Endothelial cell of umbilical vein (primary cell): ENCODE data around the gene STAP1. TPM values are rescaled to one million over a fixed set of nuclear protein-coding genes. Genes with fewer than 3 reads are reported as not detected.

Experiments used
- BruUV-seq: library from RNA; stranded (reverse); fragments of 400-500 nt; replicated peaks from 2 replicates; lab custom pipeline; 2021; lab: Mats Ljungman, UMichigan
- CTCF ChIA-PET: fragments of 300-600, 350-600 bp; sonication (Branson Sonifier 250); formaldehyde crosslinking; loops from one replicate; lab custom pipeline; 2021; ENCODE audit warnings: antibody characterized with exemption, inconsistent platforms; lab: Charles Lee
- POLR2A ChIA-PET: fragments of 300-600, 350-600 bp; sonication (Branson Sonifier 250); formaldehyde crosslinking; loops from one replicate; lab custom pipeline; 2021; ENCODE audit warnings: antibody characterized with exemption, inconsistent platforms; lab: Charles Lee
- DNase-seq: peaks from one replicate; pipeline ENCODE4 v3.0.0-alpha.2; 2011; ENCODE audit warnings: low read depth, low spot score
- FAIRE-seq: peaks from 2 replicates; lab custom pipeline; 2011; peaks lifted over from hg19 to GRCh38; lab: Jason Lieb, UNC
- H2AFZ ChIP-seq: 2 replicates; pipeline ENCODE4 v1.6.0; 2012; ENCODE audit warnings: low read depth, low read length, control low read depth, inconsistent platforms
- H3K27ac ChIP-seq: 2 replicates; pipeline ENCODE4 v1.5.1; 2011; ENCODE audit warnings: low read depth, mild to moderate bottlenecking, control low read depth, low read length, moderate library complexity; ENCODE audit not compliant: insufficient read depth
- H3K27me3 ChIP-seq, 2 experiments: 2 replicates each; pipeline versions ENCODE4 v1.6.0 to v1.6.1; 2011; ENCODE audit warnings: low read length in 2 of 2, mixed read lengths in 1 of 2; ENCODE audit not compliant: control insufficient read depth in 2 of 2, insufficient read depth in 2 of 2
- H3K36me3 ChIP-seq, 2 experiments: 2 replicates in 1 of 2; 3 replicates in 1 of 2; pipeline ENCODE4 v1.5.1; 2011; ENCODE audit warnings: low read length in 2 of 2, mild to moderate bottlenecking in 1 of 2, moderate library complexity in 1 of 2; ENCODE audit not compliant: control insufficient read depth in 2 of 2, insufficient read depth in 2 of 2; ENCODE audit errors: extremely low read depth in 1 of 2
- H3K4me1 ChIP-seq: 3 replicates; pipeline ENCODE4 v1.5.1; 2011; ENCODE audit warnings: mild to moderate bottlenecking, low read length; ENCODE audit not compliant: control insufficient read depth, insufficient read depth; ENCODE audit errors: extremely low read depth
- H3K4me2 ChIP-seq: 2 replicates; pipeline ENCODE4 v1.6.1; 2011; ENCODE audit warnings: low read length, control low read depth, mixed read lengths; ENCODE audit not compliant: insufficient read depth
- H3K4me3 ChIP-seq, 3 experiments: fragments of 200-600 bp in 1 of 3; sonication (generic), shearing (Covaris generic) in 1 of 3; replicated peaks in 1 of 3; 2 replicates each; pipeline ENCODE4 v1.5.1; 2011 to 2016; ENCODE audit warnings: control low read depth in 3 of 3, low read length in 3 of 3, mild to moderate bottlenecking in 2 of 3, inconsistent platforms in 1 of 3, low read depth in 1 of 3, moderate library complexity in 1 of 3; ENCODE audit not compliant: insufficient read depth in 1 of 3
- H3K79me2 ChIP-seq: 2 replicates; pipeline ENCODE4 v1.6.0; 2012; ENCODE audit warnings: low read length, inconsistent platforms; ENCODE audit not compliant: control insufficient read depth, insufficient read depth
- H3K9ac ChIP-seq: replicated peaks from 2 replicates; pipeline ENCODE3; 2011; ENCODE audit warnings: low read length, control low read depth; ENCODE audit not compliant: insufficient read depth; ENCODE audit errors: extremely low read depth
- H3K9me1 ChIP-seq: replicated peaks from 3 replicates; pipeline ENCODE4 v1.6.0; 2011; ENCODE audit warnings: mild to moderate bottlenecking, low read length; ENCODE audit not compliant: control insufficient read depth, insufficient read depth; ENCODE audit errors: extremely low read depth
- H3K9me3 ChIP-seq: replicated peaks from 2 replicates; pipeline ENCODE4 v1.5.1; 2012; ENCODE audit warnings: low read length, inconsistent platforms; ENCODE audit not compliant: control insufficient read depth, insufficient read depth
- H4K20me1 ChIP-seq: replicated peaks from 2 replicates; pipeline ENCODE3; 2011; ENCODE audit warnings: mild to moderate bottlenecking, low read length; ENCODE audit not compliant: control insufficient read depth, insufficient read depth; ENCODE audit errors: extremely low read depth
- EZH2 ChIP-seq: IDR thresholded peaks from 2 replicates; pipeline ENCODE4 v1.6.1; 2012; ENCODE audit warnings: borderline replicate concordance, low read depth, mild to moderate bottlenecking, moderate library complexity, low read length, inconsistent platforms; ENCODE audit not compliant: severe bottlenecking
- FOS ChIP-seq: IDR thresholded peaks from 2 replicates; pipeline ENCODE4 v1.6.1; 2011; ENCODE audit warnings: mild to moderate bottlenecking, low read length, moderate library complexity, borderline replicate concordance; ENCODE audit not compliant: insufficient read depth
- GATA2 ChIP-seq: IDR thresholded peaks from 2 replicates; pipeline ENCODE4 v1.7.0; 2011; ENCODE audit warnings: low read depth, mild to moderate bottlenecking, moderate library complexity, mixed read lengths, low read length; ENCODE audit not compliant: insufficient read length, insufficient read depth
- JUN ChIP-seq: IDR thresholded peaks from 2 replicates; pipeline ENCODE4 v1.6.1; 2011; ENCODE audit warnings: borderline replicate concordance, low read depth; ENCODE audit not compliant: insufficient read length, insufficient read depth
- MYC ChIP-seq: IDR thresholded peaks from one replicate; pipeline ENCODE4 v1.6.1; 2011; ENCODE audit warnings: mild to moderate bottlenecking, low read depth, low read length
- POLR2A ChIP-seq: IDR thresholded peaks from 2 replicates; pipeline ENCODE4 v1.6.1; 2012; ENCODE audit warnings: low read depth, mild to moderate bottlenecking, control low read depth, low read length
- POLR2AphosphoS5 ChIP-seq: IDR thresholded peaks from 2 replicates; pipeline ENCODE4 v1.6.1; 2012; ENCODE audit warnings: low read depth, mild to moderate bottlenecking, control low read depth, low read length, moderate library complexity; ENCODE audit not compliant: insufficient read depth
- dilution Hi-C: fragments of 300-500 bp; cut with MboI; formaldehyde crosslinking; loops from one replicate; pipeline ENCODE4 v1.15.0; 2019; ENCODE audit warnings: low sequenced_read_pairs; ENCODE audit not compliant: extremely low pct_ligation_motif_present
- intact Hi-C: fragments of 100-400 bp; cut with micrococcal nuclease; formaldehyde crosslinking; loops from one replicate; pipeline ENCODE4 v1.10.0; 2022
- polyA plus RNA-seq, 4 experiments: library from polyadenylated mRNA; depleted of rRNA in 3 of 4; stranded (reverse) in 3 of 4; unstranded in 1 of 4; fragments of >200 nt; gene quantifications; 2 replicates each; pipeline versions ENCODE4 v1.2.1 to v1.2.3, GENCODE V29; 2011 to 2012; ENCODE audit warnings: missing spikeins in 1 of 4
- total RNA-seq: library from RNA; stranded (reverse); gene quantifications from 2 replicates; pipeline ENCODE4 v1.2.3, GENCODE V29; 2021
- TF ChIP-seq, protein P1 (sequence below), 2 donors: IDR thresholded peaks; 1 replicate in 1 of 2; 2 replicates in 1 of 2; pipeline ENCODE4 v1.5.1; 2011; ENCODE audit warnings: low read length in 2 of 2, mild to moderate bottlenecking in 2 of 2, moderate library complexity in 2 of 2, control low read depth in 1 of 2, inconsistent platforms in 1 of 2, low read depth in 1 of 2; ENCODE audit not compliant: insufficient read depth in 1 of 2; ENCODE audit errors: extremely low read depth in 1 of 2
- TF ChIP-seq, protein P2 (sequence below): IDR thresholded peaks from 2 replicates; pipeline ENCODE4 v1.6.1; 2011; ENCODE audit not compliant: insufficient read depth, insufficient read length

STAP1 gene
- total and polyA plus RNA-seq, 2 donors (not counting 3 experiments of a cell fraction or from before 2014, with no cell fraction given) = not detected

DNA sequence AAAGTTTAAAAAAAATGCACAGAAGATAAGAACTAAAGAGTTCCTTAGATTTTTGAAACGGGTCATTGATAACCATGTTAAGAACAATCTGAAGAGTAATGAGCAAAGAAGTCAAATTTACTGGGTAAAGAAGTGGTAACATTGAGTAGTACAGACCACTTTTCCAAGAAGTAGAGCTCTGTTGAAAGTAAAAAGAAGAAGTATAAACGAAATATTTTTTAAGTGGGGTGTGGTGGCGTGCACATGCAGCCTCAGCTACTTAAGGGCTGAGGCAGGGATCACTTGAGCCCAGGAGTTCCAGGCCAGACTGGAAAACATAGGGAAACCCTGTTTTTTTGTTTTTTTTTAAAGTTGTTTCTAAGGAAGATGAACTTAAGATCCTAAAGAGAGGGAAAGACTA is 74.0 kb downstream of the STAP1 start:
- H3K9me3 ChIP-seq = no peaks in the 10 kb centered on the region
- no peaks in the 10 kb centered on the region for H3K4me1 ChIP-seq
- peaks cover 0 to 18% of the 10 kb centered on the region in 2 experiments for H3K36me3 ChIP-seq
- no peaks in the 10 kb centered on the region for H3K27me3 ChIP-seq
- H3K9ac ChIP-seq = no peak overlapping the region
- intact Hi-C loops = no loop called here
- H3K4me2 ChIP-seq = no peak overlapping the region
- TF ChIP-seq, protein P1, sequence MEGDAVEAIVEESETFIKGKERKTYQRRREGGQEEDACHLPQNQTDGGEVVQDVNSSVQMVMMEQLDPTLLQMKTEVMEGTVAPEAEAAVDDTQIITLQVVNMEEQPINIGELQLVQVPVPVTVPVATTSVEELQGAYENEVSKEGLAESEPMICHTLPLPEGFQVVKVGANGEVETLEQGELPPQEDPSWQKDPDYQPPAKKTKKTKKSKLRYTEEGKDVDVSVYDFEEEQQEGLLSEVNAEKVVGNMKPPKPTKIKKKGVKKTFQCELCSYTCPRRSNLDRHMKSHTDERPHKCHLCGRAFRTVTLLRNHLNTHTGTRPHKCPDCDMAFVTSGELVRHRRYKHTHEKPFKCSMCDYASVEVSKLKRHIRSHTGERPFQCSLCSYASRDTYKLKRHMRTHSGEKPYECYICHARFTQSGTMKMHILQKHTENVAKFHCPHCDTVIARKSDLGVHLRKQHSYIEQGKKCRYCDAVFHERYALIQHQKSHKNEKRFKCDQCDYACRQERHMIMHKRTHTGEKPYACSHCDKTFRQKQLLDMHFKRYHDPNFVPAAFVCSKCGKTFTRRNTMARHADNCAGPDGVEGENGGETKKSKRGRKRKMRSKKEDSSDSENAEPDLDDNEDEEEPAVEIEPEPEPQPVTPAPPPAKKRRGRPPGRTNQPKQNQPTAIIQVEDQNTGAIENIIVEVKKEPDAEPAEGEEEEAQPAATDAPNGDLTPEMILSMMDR (IDR thresholded peaks at IDR 0.05; ENCODE audit: extremely low read depth in 1 of 2, insufficient read depth in 1 of 2, low read depth in 1 of 2, low read length in 2 of 2) = no peak
- TF ChIP-seq MYC (no peak), FOS (no peak), GATA2 (no peak), EZH2 (no peak)
- H3K27ac ChIP-seq = no peak overlapping the region
- H3K4me3 ChIP-seq = no peak overlapping the region
- no peaks in the 10 kb centered on the region for H3K9me1 ChIP-seq
- DNase-seq = no peak
- CTCF ChIA-PET = interaction anchor here (1.0 to 1.3 kb wide), 3 partner anchors 8 to 19 kb away, joined by 3 to 4 read pairs (median 4); no protein-coding TSS in a partner anchor
- dilution Hi-C loops = no loop called here
- POLR2A ChIA-PET = interaction anchor here (0.7 kb wide), 1 partner anchor 19 kb away, joined by 3 read pairs; no protein-coding TSS in a partner anchor
- no peaks in the 10 kb centered on the region for H3K79me2 ChIP-seq
- no TSS peak for BruUV-seq
- no peak overlapping the region for H2AFZ ChIP-seq
- H4K20me1 ChIP-seq = no peaks in the 10 kb centered on the region
- no peak for FAIRE-seq

DNA sequence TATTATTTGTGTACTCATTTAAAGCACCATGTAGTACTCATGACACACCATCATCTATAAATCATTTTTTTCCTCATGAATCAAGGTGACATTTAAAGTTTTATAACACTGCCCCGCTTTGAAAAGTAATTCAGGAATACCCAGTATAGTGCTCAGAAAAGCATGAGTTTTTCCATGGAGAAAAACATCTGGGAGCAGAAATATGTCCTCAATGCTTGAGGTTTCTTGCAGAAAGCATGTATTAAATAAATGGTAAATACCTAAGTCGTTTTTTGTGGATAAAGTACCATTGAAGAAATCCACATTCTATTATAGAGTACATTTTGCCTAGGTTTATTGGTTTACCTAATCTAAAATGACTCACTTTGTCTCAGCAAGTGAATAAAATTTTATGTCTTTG is 76.2 kb downstream of the STAP1 start:
- no peak overlapping the region for H2AFZ ChIP-seq
- no peak overlapping the region for H3K9ac ChIP-seq
- peaks cover 4 to 24% of the 10 kb centered on the region in 2 experiments for H3K36me3 ChIP-seq
- H3K4me3 ChIP-seq = no peak overlapping the region
- no peak overlapping the region for H3K4me2 ChIP-seq
- FAIRE-seq = no peak
- H4K20me1 ChIP-seq = no peaks in the 10 kb centered on the region
- ChIA-PET CTCF (no interaction called here), POLR2A (no interaction called here)
- no peak for DNase-seq
- dilution Hi-C loops = no loop called here
- TF ChIP-seq, protein P1 (IDR thresholded peaks at IDR 0.05; ENCODE audit: extremely low read depth in 1 of 2, insufficient read depth in 1 of 2, low read depth in 1 of 2, low read length in 2 of 2) = no peak
- TF ChIP-seq GATA2 = no peak
- no peak for TF ChIP-seq POLR2A
- no peak for TF ChIP-seq MYC
- TF ChIP-seq EZH2 = no peak
- no peak for TF ChIP-seq POLR2AphosphoS5
- no peak for TF ChIP-seq FOS
- TF ChIP-seq, protein P2, sequence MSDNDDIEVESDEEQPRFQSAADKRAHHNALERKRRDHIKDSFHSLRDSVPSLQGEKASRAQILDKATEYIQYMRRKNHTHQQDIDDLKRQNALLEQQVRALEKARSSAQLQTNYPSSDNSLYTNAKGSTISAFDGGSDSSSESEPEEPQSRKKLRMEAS = no peak
- no peak for TF ChIP-seq JUN
- no TSS peak for BruUV-seq
- H3K9me3 ChIP-seq = no peaks in the 10 kb centered on the region
- intact Hi-C loops = no loop called here
- H3K27ac ChIP-seq = no peak overlapping the region
- H3K79me2 ChIP-seq = no peaks in the 10 kb centered on the region
- H3K9me1 ChIP-seq = no peaks in the 10 kb centered on the region
- no peaks in the 10 kb centered on the region for H3K4me1 ChIP-seq
- H3K27me3 ChIP-seq = no peaks in the 10 kb centered on the region
